H9 (cell line): ENCODE measurements around the gene MAP3K10. TPM values are rescaled to one million over a fixed set of nuclear protein-coding genes. Genes with fewer than 3 reads are reported as not detected.

Experiments
- DNase-seq: peaks from one replicate; pipeline ENCODE4 v3.0.0-alpha.2; 2017
- H2AFZ ChIP-seq: one replicate; pipeline ENCODE4 v1.6.1; 2013; ENCODE audit warnings: mild to moderate bottlenecking, low read length, control low read depth, moderate library complexity
- H2AK5ac ChIP-seq: 2 replicates; pipeline ENCODE4 v1.6.1; 2013; ENCODE audit warnings: low read length, control low read depth, mixed read lengths; ENCODE audit not compliant: insufficient read length
- H2BK120ac ChIP-seq: one replicate; pipeline ENCODE4 v1.6.1; 2013; ENCODE audit warnings: low read depth, mild to moderate bottlenecking, low read length, control low read depth, inconsistent platforms; ENCODE audit not compliant: poor library complexity, severe bottlenecking
- H2BK12ac ChIP-seq: 2 replicates; pipeline ENCODE4 v1.6.1; 2013; ENCODE audit warnings: low read length, control low read depth, mixed read lengths, low read depth; ENCODE audit not compliant: insufficient read length
- H2BK15ac ChIP-seq: 2 replicates; pipeline ENCODE4 v1.6.1; 2013; ENCODE audit warnings: low read depth, low read length, control low read depth
- H2BK20ac ChIP-seq: one replicate; pipeline ENCODE4 v1.6.1; 2013; ENCODE audit warnings: low read depth, mild to moderate bottlenecking, low read length, control low read depth, inconsistent platforms; ENCODE audit not compliant: poor library complexity, severe bottlenecking
- H2BK5ac ChIP-seq: 2 replicates; pipeline ENCODE4 v1.6.1; 2013; ENCODE audit warnings: low read length, control low read depth, mixed read lengths; ENCODE audit not compliant: insufficient read length
- H3K14ac ChIP-seq: 2 replicates; pipeline ENCODE4 v1.6.1; 2013; ENCODE audit warnings: low read length, control low read depth; ENCODE audit not compliant: insufficient read depth
- H3K18ac ChIP-seq: 2 replicates; pipeline ENCODE4 v1.6.1; 2013; ENCODE audit warnings: low read depth, mild to moderate bottlenecking, mixed read lengths, low read length, control low read depth; ENCODE audit not compliant: insufficient read length
- H3K23ac ChIP-seq: 2 replicates; pipeline ENCODE4 v1.6.1; 2013; ENCODE audit warnings: low read length, control low read depth, mixed read lengths, low read depth; ENCODE audit not compliant: insufficient read length
- H3K23me2 ChIP-seq: 2 replicates; pipeline ENCODE4 v1.6.1; 2013; ENCODE audit warnings: low read depth, mild to moderate bottlenecking, mixed read lengths, low read length, control low read depth; ENCODE audit not compliant: insufficient read length, poor library complexity, severe bottlenecking
- H3K27ac ChIP-seq: 2 replicates; pipeline ENCODE4 v1.5.1; 2013; ENCODE audit warnings: low read length, control low read depth, mixed read lengths, low read depth; ENCODE audit not compliant: insufficient read length
- H3K27me3 ChIP-seq: 2 replicates; pipeline ENCODE4 v1.6.1; 2013; ENCODE audit warnings: low read length, control low read depth, inconsistent platforms; ENCODE audit not compliant: insufficient read depth
- H3K4ac ChIP-seq: 2 replicates; pipeline ENCODE4 v1.6.1; 2013; ENCODE audit warnings: low read depth, mild to moderate bottlenecking, control low read depth, inconsistent platforms, low read length, moderate library complexity
- H3K4me1 ChIP-seq: 2 replicates; pipeline ENCODE4 v1.6.1; 2013; ENCODE audit warnings: low read length, control low read depth, inconsistent platforms; ENCODE audit not compliant: insufficient read depth
- H3K4me2 ChIP-seq: 2 replicates; pipeline ENCODE4 v1.6.1; 2013; ENCODE audit warnings: low read length, control low read depth, mixed read lengths; ENCODE audit not compliant: insufficient read length, insufficient read depth
- H3K56ac ChIP-seq: 2 replicates; pipeline ENCODE4 v1.6.1; 2013; ENCODE audit warnings: low read depth, mild to moderate bottlenecking, mixed read lengths, low read length, control low read depth; ENCODE audit not compliant: insufficient read length
- H3K79me1 ChIP-seq: 2 replicates; pipeline ENCODE4 v1.6.1; 2013; ENCODE audit warnings: low read depth, mild to moderate bottlenecking, moderate library complexity, low read length, control low read depth, inconsistent platforms; ENCODE audit not compliant: insufficient read depth, poor library complexity, severe bottlenecking
- H3K79me2 ChIP-seq: 2 replicates; pipeline ENCODE4 v1.6.1; 2013; ENCODE audit warnings: low read length, control low read depth, inconsistent platforms; ENCODE audit not compliant: insufficient read depth
- H3K9ac ChIP-seq: 2 replicates; pipeline ENCODE4 v1.6.1; 2013; ENCODE audit warnings: low read length, control low read depth, mixed read lengths; ENCODE audit not compliant: insufficient read length; ENCODE audit errors: extremely low read depth
- H3K9me3 ChIP-seq: one replicate; pipeline ENCODE4 v1.6.1; 2013; ENCODE audit warnings: low read depth, low read length, inconsistent platforms; ENCODE audit not compliant: control insufficient read depth
- H3T11ph ChIP-seq: one replicate; pipeline ENCODE4 v1.6.1; 2013; ENCODE audit warnings: mild to moderate bottlenecking, low read length, control low read depth, inconsistent platforms
- H4K20me1 ChIP-seq: one replicate; pipeline ENCODE4 v1.6.1; 2013; ENCODE audit not compliant: control insufficient read depth, insufficient read length, insufficient read depth
- H4K5ac ChIP-seq: 2 replicates; pipeline ENCODE4 v1.6.1; 2013; ENCODE audit warnings: low read depth, mild to moderate bottlenecking, mixed read lengths, low read length, control low read depth; ENCODE audit not compliant: insufficient read length
- H4K8ac ChIP-seq: replicated peaks from 2 replicates; pipeline ENCODE4 v1.6.1; 2013; ENCODE audit warnings: low read length, control low read depth, mixed read lengths, low read depth; ENCODE audit not compliant: insufficient read length
- H4K91ac ChIP-seq: 2 replicates; pipeline ENCODE4 v1.6.1; 2013; ENCODE audit warnings: low read depth, mild to moderate bottlenecking, moderate library complexity, mixed read lengths, low read length, control low read depth; ENCODE audit not compliant: insufficient read length
- H3K27ac Mint-ChIP-seq, 3 experiments: 2 replicates in 2 of 3; 3 replicates in 1 of 3; pipeline ENCODE4 v1.8.0; 2020 to 2021; ENCODE audit warnings: mixed read lengths in 3 of 3, mild to moderate bottlenecking in 1 of 3, moderate library complexity in 1 of 3
- H3K27me3 Mint-ChIP-seq: 2 replicates; pipeline ENCODE4 v1.8.0; 2021; ENCODE audit warnings: low read depth, mild to moderate bottlenecking, moderate library complexity, mixed read lengths
- H3K36me3 Mint-ChIP-seq, 3 experiments: 2 replicates in 2 of 3; 3 replicates in 1 of 3; pipeline ENCODE4 v1.8.0; 2020 to 2021; ENCODE audit warnings: low read depth in 3 of 3, mixed read lengths in 3 of 3; ENCODE audit not compliant: insufficient read depth in 1 of 3
- H3K4me1 Mint-ChIP-seq, 2 experiments: 2 replicates each; pipeline ENCODE4 v1.8.0; 2020; ENCODE audit warnings: mixed read lengths in 2 of 2
- H3K4me3 Mint-ChIP-seq, 2 experiments: 2 replicates in 1 of 2; 3 replicates in 1 of 2; pipeline ENCODE4 v1.8.0; 2020 to 2021; ENCODE audit warnings: mild to moderate bottlenecking in 2 of 2, mixed read lengths in 2 of 2, moderate library complexity in 1 of 2
- H3K9me3 Mint-ChIP-seq, 2 experiments: 2 replicates in 1 of 2; 3 replicates in 1 of 2; pipeline ENCODE4 v1.8.0; 2020; ENCODE audit warnings: mild to moderate bottlenecking in 2 of 2, mixed read lengths in 2 of 2, moderate library complexity in 1 of 2
- WGBS: extraction: QIAGEN DNeasy Blood & Tissue Kit; methylation state at CpG from one replicate; pipeline ENCODE4 v1.1.7; 2013; ENCODE audit warnings: missing lambda C conversion rate, low lambda C conversion rate, mixed read lengths; ENCODE audit not compliant: insufficient read length; ENCODE audit errors: extremely low coverage; 5-methylcytosine and 5-hydroxymethylcytosine counted together
- total RNA-seq: library from RNA; stranded (reverse); gene quantifications from 2 replicates; pipeline ENCODE4 v1.2.1, GENCODE V29; 2021
- TF ChIP-seq, protein P1 (sequence below): fragments of 200-600 bp; sonication (generic); conservative IDR thresholded peaks from 3 replicates; pipeline ENCODE4 v1.8.0; 2021; ENCODE audit warnings: antibody characterized with exemption, mild to moderate bottlenecking

Gene MAP3K10
- total RNA-seq, 1 experiment from 2014 or later: 19.0 TPM

DNA sequence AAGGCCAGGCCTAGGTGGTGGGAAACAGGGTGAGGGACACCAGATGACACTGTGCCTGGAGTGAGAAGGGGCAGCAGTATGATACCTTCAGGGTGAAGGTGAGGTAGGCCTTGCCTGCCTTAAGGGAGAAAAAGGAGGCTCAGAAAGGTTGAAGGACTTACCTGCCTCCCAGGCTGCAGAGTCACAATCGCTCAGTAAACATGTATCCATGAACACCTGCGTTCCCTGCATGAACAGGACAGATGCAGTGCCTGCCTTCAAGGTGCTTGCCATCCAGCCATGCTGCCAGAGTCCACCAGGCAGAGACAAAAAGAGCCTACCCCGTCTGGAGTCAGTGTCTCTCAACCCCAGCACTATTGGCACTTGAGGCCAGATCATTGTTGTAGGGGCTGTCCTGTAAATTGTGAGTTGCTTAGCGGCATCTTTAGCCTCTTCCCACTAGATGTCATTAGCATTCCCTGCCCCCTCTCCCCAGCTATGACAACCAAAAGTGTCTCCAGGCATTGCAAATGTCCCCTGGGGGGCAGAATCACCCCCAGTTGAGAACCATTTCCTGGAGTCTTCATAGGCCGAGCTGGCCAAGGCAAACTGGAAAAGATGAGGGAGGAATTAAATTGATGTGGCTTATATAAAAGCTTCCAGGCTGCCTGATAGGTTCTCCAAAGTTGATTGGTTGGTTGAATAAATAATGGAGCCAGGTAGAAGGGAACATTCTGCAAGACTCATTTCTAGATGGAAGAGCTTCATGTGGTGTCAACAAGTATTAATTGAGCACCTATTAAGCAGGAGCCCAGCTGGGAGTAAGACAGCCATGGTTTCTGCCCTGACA, 1.7 kb downstream of the MAP3K10 start:
- Histone ChIP-seq H3K27ac (no peak overlapping the region), H2AK5ac (no peak overlapping the region), H3K27me3 (no peaks in the 10 kb centered on the region; the same call in 1 of the 2 replicates), H3K23me2 (peaks cover 9% of the 10 kb centered on the region), H4K20me1 (no peaks in the 10 kb centered on the region), H3K79me2 (no peaks in the 10 kb centered on the region), H4K8ac (no peak overlapping the region), H3K56ac (no peak overlapping the region), H3K18ac (no peak overlapping the region), H3K4ac (no peak overlapping the region), H3K9ac (no peak overlapping the region), H3K79me1 (no peaks in the 10 kb centered on the region), H4K5ac (no peak overlapping the region), H3K4me1 (peaks cover 4% of the 10 kb centered on the region; the same call in 1 of the 2 replicates), H2BK120ac (no peak overlapping the region), H2BK15ac (no peak overlapping the region), H2BK5ac (no peak overlapping the region), H3T11ph (no peak overlapping the region), H2BK12ac (no peak overlapping the region), H3K9me3 (no peaks in the 10 kb centered on the region), H2BK20ac (no peak overlapping the region), H4K91ac (no peak overlapping the region), H3K14ac (no peak overlapping the region), H3K4me2 (peak overlapping the region; percentile 13), H2AFZ (no peak overlapping the region), H3K23ac (no peak overlapping the region)
- Mint-ChIP-seq H3K27me3 (peaks cover 5% of the 10 kb centered on the region), H3K27ac (no peak overlapping the region), H3K4me1 (peaks cover 9 to 22% of the 10 kb centered on the region in 2 experiments), H3K9me3 (no peaks in the 10 kb centered on the region), H3K4me3 (peak overlapping the region; percentile 56 to 72), H3K36me3 (peaks cover 0 to 3% (median 0%) of the 10 kb centered on the region in 3 experiments; a peak in 2 of 7 replicates)
- WGBS: no CpG with 5 or more reads among the region's 5 CpGs
- no peak for DNase-seq
- TF ChIP-seq, protein P1, sequence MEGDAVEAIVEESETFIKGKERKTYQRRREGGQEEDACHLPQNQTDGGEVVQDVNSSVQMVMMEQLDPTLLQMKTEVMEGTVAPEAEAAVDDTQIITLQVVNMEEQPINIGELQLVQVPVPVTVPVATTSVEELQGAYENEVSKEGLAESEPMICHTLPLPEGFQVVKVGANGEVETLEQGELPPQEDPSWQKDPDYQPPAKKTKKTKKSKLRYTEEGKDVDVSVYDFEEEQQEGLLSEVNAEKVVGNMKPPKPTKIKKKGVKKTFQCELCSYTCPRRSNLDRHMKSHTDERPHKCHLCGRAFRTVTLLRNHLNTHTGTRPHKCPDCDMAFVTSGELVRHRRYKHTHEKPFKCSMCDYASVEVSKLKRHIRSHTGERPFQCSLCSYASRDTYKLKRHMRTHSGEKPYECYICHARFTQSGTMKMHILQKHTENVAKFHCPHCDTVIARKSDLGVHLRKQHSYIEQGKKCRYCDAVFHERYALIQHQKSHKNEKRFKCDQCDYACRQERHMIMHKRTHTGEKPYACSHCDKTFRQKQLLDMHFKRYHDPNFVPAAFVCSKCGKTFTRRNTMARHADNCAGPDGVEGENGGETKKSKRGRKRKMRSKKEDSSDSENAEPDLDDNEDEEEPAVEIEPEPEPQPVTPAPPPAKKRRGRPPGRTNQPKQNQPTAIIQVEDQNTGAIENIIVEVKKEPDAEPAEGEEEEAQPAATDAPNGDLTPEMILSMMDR: no peak
